Measurements from ENCODE around the gene MVD. TPM values are rescaled to one million over a fixed set of nuclear protein-coding genes. Genes with fewer than 3 reads are reported as not detected.
A peak's percentile ranks its signal among the peaks of the same experiment; 100 is the strongest.

MVD gene
- total RNA-seq, 1 donor from 2014 or later: 102 TPM

GRCh38 chr16:88686062-88686438 lies 23.2 kb upstream of the MVD start:
- no peak for TF ChIP-seq CTCF (IDR thresholded peaks at IDR 0.05; ENCODE audit: insufficient read depth, low read length, poor library complexity, severe bottlenecking)
- Histone ChIP-seq H3K27me3 (ENCODE audit: control insufficient read depth, insufficient read depth, low read length) (peaks cover 66% of the 10 kb centered on the region), H3K4me3 (ENCODE audit: low read depth, low read length) (peak overlapping the region; percentile 44), H3K36me3 (ENCODE audit: control insufficient read depth, insufficient read depth, low read length) (no peaks in the 10 kb centered on the region)
- DNase-seq (ENCODE audit: low read depth): no peak

GRCh38 chr16:88685156-88686061 lies 22.5 kb upstream of the MVD start:
- Histone ChIP-seq H3K4me3 (ENCODE audit: low read depth, low read length) (peak overlapping the region; percentile 44), H3K36me3 (ENCODE audit: control insufficient read depth, insufficient read depth, low read length) (no peaks in the 10 kb centered on the region), H3K27me3 (ENCODE audit: control insufficient read depth, insufficient read depth, low read length) (peaks cover 63% of the 10 kb centered on the region)
- peak; percentile 76 for TF ChIP-seq CTCF (IDR thresholded peaks at IDR 0.05; ENCODE audit: insufficient read depth, low read length, poor library complexity, severe bottlenecking)
- no peak for DNase-seq (ENCODE audit: low read depth)

GRCh38 chr16:88684569-88685155 lies 21.8 kb upstream of the MVD start:
- Histone ChIP-seq H3K27me3 (ENCODE audit: control insufficient read depth, insufficient read depth, low read length) (peaks cover 60% of the 10 kb centered on the region), H3K4me3 (ENCODE audit: low read depth, low read length) (no peak overlapping the region), H3K36me3 (ENCODE audit: control insufficient read depth, insufficient read depth, low read length) (no peaks in the 10 kb centered on the region)
- no peak for TF ChIP-seq CTCF (IDR thresholded peaks at IDR 0.05; ENCODE audit: insufficient read depth, low read length, poor library complexity, severe bottlenecking)
- no peak for DNase-seq (ENCODE audit: low read depth)

GRCh38 chr16:88681709-88682451 lies 19.0 kb upstream of the MVD start:
- no peak for TF ChIP-seq CTCF (IDR thresholded peaks at IDR 0.05; ENCODE audit: insufficient read depth, low read length, poor library complexity, severe bottlenecking)
- DNase-seq (ENCODE audit: low read depth): no peak
- Histone ChIP-seq H3K27me3 (ENCODE audit: control insufficient read depth, insufficient read depth, low read length) (peaks cover 42% of the 10 kb centered on the region), H3K36me3 (ENCODE audit: control insufficient read depth, insufficient read depth, low read length) (no peaks in the 10 kb centered on the region), H3K4me3 (ENCODE audit: low read depth, low read length) (no peak overlapping the region)

GRCh38 chr16:88681084-88681680 lies 18.3 kb upstream of the MVD start:
- TF ChIP-seq CTCF (IDR thresholded peaks at IDR 0.05; ENCODE audit: insufficient read depth, low read length, poor library complexity, severe bottlenecking): peak; percentile 51
- Histone ChIP-seq H3K27me3 (ENCODE audit: control insufficient read depth, insufficient read depth, low read length) (peaks cover 39% of the 10 kb centered on the region), H3K4me3 (ENCODE audit: low read depth, low read length) (no peak overlapping the region), H3K36me3 (ENCODE audit: control insufficient read depth, insufficient read depth, low read length) (no peaks in the 10 kb centered on the region)
- no peak for DNase-seq (ENCODE audit: low read depth)
